SK-N-SH (cell line): ENCODE measurements around the gene DCAF6. TPM values are rescaled to one million over a fixed set of nuclear protein-coding genes. Genes with fewer than 3 reads are reported as not detected.

Experiments used
- CTCF ChIA-PET: fragments of 300-600, 350-600 bp; formaldehyde crosslinking; extraction: SDS; loops from one replicate; lab custom pipeline; 2021; lab: Yijun Ruan, JAX
- POLR2A ChIA-PET: fragments of 350-600 bp; sonication (Branson Sonifier 250); formaldehyde crosslinking; extraction: SDS; loops from one replicate; lab custom pipeline; 2020; ENCODE audit warnings: antibody characterized with exemption, inconsistent platforms; lab: Yijun Ruan, JAX
- DNase-seq: peaks from one replicate; pipeline ENCODE4 v3.0.0; 2012
- H2AFZ ChIP-seq: fragments of 200-600 bp; sonication (generic); 2 replicates; pipeline ENCODE4 v1.8.1; 2016; ENCODE audit warnings: antibody characterized with exemption, mild to moderate bottlenecking, low read depth
- H3F3A ChIP-seq: fragments of 200-600 bp; sonication (generic); replicated peaks from 2 replicates; pipeline ENCODE3; 2016; ENCODE audit warnings: antibody characterized with exemption, mild to moderate bottlenecking; ENCODE audit not compliant: insufficient read depth
- H3K27ac ChIP-seq, 2 experiments: fragments of 200-500 bp in 1 of 2; fragments of 200-600 bp in 1 of 2; sonication (Bioruptor generic) in 1 of 2; sonication (generic), shearing (Covaris generic) in 1 of 2; 2 replicates each; pipeline versions ENCODE4 v1.5.1 to v1.6.1; 2014 to 2016; ENCODE audit warnings: low read depth in 2 of 2, inconsistent platforms in 1 of 2, low read length in 1 of 2, mild to moderate bottlenecking in 1 of 2, mixed read lengths in 1 of 2
- H3K27me3 ChIP-seq: fragments of 200-600 bp; sonication (generic), shearing (Covaris generic); 2 replicates; pipeline ENCODE4 v1.6.1; 2016; ENCODE audit warnings: mixed run types; ENCODE audit not compliant: insufficient read depth
- H3K36me3 ChIP-seq, 2 experiments: fragments of 200-500 bp in 1 of 2; fragments of 200-600 bp in 1 of 2; sonication (Bioruptor generic) in 1 of 2; sonication (generic) in 1 of 2; replicated peaks in 1 of 2; 2 replicates each; pipeline versions ENCODE3 to v1.5.1; 2014 to 2016; ENCODE audit warnings: low read length in 1 of 2, mild to moderate bottlenecking in 1 of 2; ENCODE audit not compliant: insufficient read depth in 2 of 2, control insufficient read depth in 1 of 2
- H3K4me1 ChIP-seq, 2 experiments: fragments of 200-500 bp in 1 of 2; fragments of 200-600 bp in 1 of 2; sonication (Bioruptor generic) in 1 of 2; sonication (generic), shearing (Covaris generic) in 1 of 2; 2 replicates each; pipeline versions ENCODE4 v1.5.1 to v1.6.1; 2014 to 2016; ENCODE audit warnings: low read depth in 1 of 2, low read length in 1 of 2, mixed run types in 1 of 2; ENCODE audit not compliant: insufficient read depth in 2 of 2, control insufficient read depth in 1 of 2
- H3K4me2 ChIP-seq: fragments of 200-600 bp; sonication (generic), shearing (Covaris generic); 2 replicates; pipeline ENCODE4 v1.6.1; 2017; ENCODE audit warnings: mixed run types
- H3K4me3 ChIP-seq, 2 experiments: fragments of 200-500 bp in 1 of 2; fragments of 200-600 bp in 1 of 2; sonication (Bioruptor generic) in 1 of 2; sonication (generic), shearing (Covaris generic) in 1 of 2; 2 replicates each; pipeline versions ENCODE4 v1.5.1 to v1.8.1; 2014 to 2016; ENCODE audit warnings: low read depth in 2 of 2, inconsistent platforms in 1 of 2, low read length in 1 of 2, mild to moderate bottlenecking in 1 of 2, mixed read lengths in 1 of 2, moderate library complexity in 1 of 2
- H3K79me2 ChIP-seq: fragments of 200-600 bp; sonication (generic); 2 replicates; pipeline ENCODE4 v1.8.1; 2017; ENCODE audit warnings: mild to moderate bottlenecking; ENCODE audit not compliant: insufficient read depth
- H3K9ac ChIP-seq: fragments of 200-600 bp; sonication (generic); 2 replicates; pipeline ENCODE4 v1.6.1; 2017; ENCODE audit warnings: mixed run types
- H3K9me2 ChIP-seq: fragments of 200-600 bp; sonication (generic); 2 replicates; pipeline ENCODE4 v1.6.1; 2017; ENCODE audit warnings: mixed run types
- H3K9me3 ChIP-seq: fragments of 200-600 bp; sonication (generic); 2 replicates; pipeline ENCODE4 v1.6.1; 2017; ENCODE audit warnings: mixed run types, mild to moderate bottlenecking, moderate library complexity
- H4K20me1 ChIP-seq: fragments of 200-600 bp; sonication (generic); 2 replicates; pipeline ENCODE4 v1.6.1; 2017; ENCODE audit warnings: mild to moderate bottlenecking, mixed run types; ENCODE audit not compliant: insufficient read depth
- CHD2 ChIP-seq: fragments of 150-350 bp; IDR thresholded peaks from 2 replicates; pipeline ENCODE4 v1.6.1; 2018; ENCODE audit warnings: low read length; ENCODE audit not compliant: partially characterized antibody
- CTCF ChIP-seq: fragments of 200-600 bp; sonication (generic); IDR thresholded peaks from 2 replicates; pipeline ENCODE4 v1.6.1; 2017; ENCODE audit warnings: antibody characterized with exemption, mild to moderate bottlenecking, moderate library complexity
- ELF1 ChIP-seq: IDR thresholded peaks from 2 replicates; pipeline ENCODE4 v1.4.0; 2012
- EP300 ChIP-seq, 2 experiments: IDR thresholded peaks; 2 replicates each; pipeline versions ENCODE4 v1.4.0 to v1.6.1; 2012; ENCODE audit warnings: borderline replicate concordance in 1 of 2, low read depth in 1 of 2, low read length in 1 of 2
- FOSL2 ChIP-seq: IDR thresholded peaks from 2 replicates; pipeline ENCODE4 v1.4.0; 2012; ENCODE audit warnings: low read depth, mild to moderate bottlenecking, moderate library complexity, borderline replicate concordance
- IRF3 ChIP-seq: fragments of 150-350 bp; IDR thresholded peaks from 2 replicates; pipeline ENCODE4 v1.6.1; 2016; ENCODE audit warnings: mild to moderate bottlenecking, low read depth, low read length
- JUND ChIP-seq: IDR thresholded peaks from 2 replicates; pipeline ENCODE4 v1.4.0; 2012
- MXI1 ChIP-seq: IDR thresholded peaks from 2 replicates; pipeline ENCODE4 v1.6.1; 2012; ENCODE audit warnings: mild to moderate bottlenecking, low read depth, low read length, improper control_type of control experiment
- NFIC ChIP-seq: IDR thresholded peaks from 2 replicates; pipeline ENCODE4 v1.4.0; 2012; ENCODE audit warnings: borderline replicate concordance
- PBX3 ChIP-seq: IDR thresholded peaks from 2 replicates; pipeline ENCODE4; 2012
- SMC3 ChIP-seq: IDR thresholded peaks from 2 replicates; pipeline ENCODE4 v1.6.1; 2012; ENCODE audit warnings: low read depth, low read length, improper control_type of control experiment
- YY1 ChIP-seq: IDR thresholded peaks from 2 replicates; pipeline ENCODE4 v1.4.0; 2012; ENCODE audit warnings: low read depth, mild to moderate bottlenecking
- WGBS: methylation state at CpG from one replicate; pipeline ENCODE4 v1.1.6; 2017; ENCODE audit warnings: low lambda C conversion rate; 5-methylcytosine and 5-hydroxymethylcytosine counted together
- polyA plus RNA-seq, 3 experiments: library from polyadenylated mRNA; depleted of rRNA; stranded (reverse); fragments of >200 nt; gene quantifications; 2 replicates each; pipeline ENCODE4 v1.2.3, GENCODE V29; 2012

DCAF6 gene
- polyA plus RNA-seq, 1 of the 3 experiments (the other 2 are of a cell fraction) = 31.3 TPM

- CTCF ChIA-PET = interaction anchor here (0.5 to 6.3 kb wide), 13 partner anchors 8 to 561 kb away, joined by 3 to 48 read pairs (median 3); no protein-coding TSS in a partner anchor
- H4K20me1 ChIP-seq = no peaks in the 10 kb centered on the region
- 97% methylated on average over 9 of the region's 16 CpGs for WGBS
- H3K4me1 ChIP-seq = peaks cover 4 to 6% of the 10 kb centered on the region in 2 experiments; a peak in 2 of 4 replicates
- no peak overlapping the region for H2AFZ ChIP-seq
- H3K27me3 ChIP-seq = no peaks in the 10 kb centered on the region
- H3K9ac ChIP-seq = no peak overlapping the region
- POLR2A ChIA-PET = no interaction called here
- H3K36me3 ChIP-seq = peaks cover 15 to 61% of the 10 kb centered on the region in 2 experiments
- no peak overlapping the region for H3K4me3 ChIP-seq
- no peaks in the 10 kb centered on the region for H3K9me2 ChIP-seq
- no peak for DNase-seq
- H3K79me2 ChIP-seq = no peaks in the 10 kb centered on the region
- H3K4me2 ChIP-seq = no peak overlapping the region
- TF ChIP-seq EP300 (IDR thresholded peaks at IDR 0.05; ENCODE audit: borderline replicate concordance in 1 of 2, low read depth in 1 of 2, low read length in 1 of 2) = no peak
- no peak overlapping the region for H3K27ac ChIP-seq
- peaks cover 11% of the 10 kb centered on the region for H3F3A ChIP-seq
- no peaks in the 10 kb centered on the region for H3K9me3 ChIP-seq
Measured at GRCh38 chr1:168085401-168085872, 149.0 kb downstream of the DCAF6 start.

- ChIA-PET POLR2A (no interaction called here), CTCF (interaction anchor here (1.6 to 2.1 kb wide), 3 partner anchors 16 to 26 kb away, joined by 4 to 10 read pairs (median 8); no protein-coding TSS in a partner anchor)
- no peaks in the 10 kb centered on the region for H3K27me3 ChIP-seq
- H3K9me3 ChIP-seq = no peaks in the 10 kb centered on the region
- 88% methylated on average over 2 of the region's 2 CpGs for WGBS
- no peaks in the 10 kb centered on the region for H3K79me2 ChIP-seq
- no peak overlapping the region for H3K9ac ChIP-seq
- no peaks in the 10 kb centered on the region for H4K20me1 ChIP-seq
- peaks cover 0 to 3% of the 10 kb centered on the region in 2 experiments; a peak in 2 of 4 replicates for H3K4me1 ChIP-seq
- H3F3A ChIP-seq = peaks cover 4% of the 10 kb centered on the region
- no peak overlapping the region for H2AFZ ChIP-seq
- no peak for DNase-seq
- TF ChIP-seq IRF3 = no peak
- TF ChIP-seq NFIC = no peak
- TF ChIP-seq PBX3 = no peak
- TF ChIP-seq YY1 = no peak
- TF ChIP-seq SMC3 = no peak
- TF ChIP-seq JUND = no peak
- no peak for TF ChIP-seq FOSL2
- TF ChIP-seq ELF1 = no peak
- no peak for TF ChIP-seq MXI1
- no peak for TF ChIP-seq CHD2
- no peak for TF ChIP-seq CTCF
- TF ChIP-seq, all 33 proteins: peak for 0
- Histone ChIP-seq H3K4me3 (no peak overlapping the region), H3K4me2 (no peak overlapping the region), H3K27ac (no peak overlapping the region), H3K36me3 (peaks cover 15 to 64% of the 10 kb centered on the region in 2 experiments), H3K9me2 (no peaks in the 10 kb centered on the region)
Measured at GRCh38 chr1:168086438-168086837, 150.0 kb downstream of the DCAF6 start.
